HEK293 (cell line): ENCODE measurements around the gene HOXA10.
A peak's percentile ranks its signal among the peaks of the same experiment; 100 is the strongest.

Source experiments
- HOXC10 ChIP-seq: sonication (generic); formaldehyde crosslinking; IDR thresholded peaks from 2 replicates; pipeline ENCODE4 v1.8.1; 2023; ENCODE audit warnings: mild to moderate bottlenecking, missing genetic modification reagents
- HOXD13 ChIP-seq: sonication (generic); formaldehyde crosslinking; IDR thresholded peaks from 2 replicates; pipeline ENCODE4 v1.8.0; 2022; ENCODE audit warnings: missing genetic modification reagents, borderline replicate concordance
- MEIS1 ChIP-seq: sonication (generic); formaldehyde crosslinking; IDR thresholded peaks from 2 replicates; pipeline ENCODE4 v1.8.1; 2022; ENCODE audit warnings: missing genetic modification reagents, mild to moderate bottlenecking, borderline replicate concordance
- SP7 ChIP-seq: fragments of 450-650 bp; formaldehyde crosslinking; IDR thresholded peaks from 2 replicates; pipeline ENCODE4 v1.5.1; 2016; ENCODE audit warnings: missing biosample characterization, missing genetic modification characterization
- WT1 ChIP-seq: fragments of 450-650 bp; formaldehyde crosslinking; IDR thresholded peaks from 2 replicates; pipeline ENCODE4 v1.5.1; 2016; ENCODE audit warnings: missing biosample characterization, missing genetic modification characterization
- YY2 ChIP-seq: fragments of 450-650 bp; formaldehyde crosslinking; IDR thresholded peaks from 2 replicates; pipeline ENCODE4 v1.5.1; 2016; ENCODE audit warnings: missing biosample characterization, missing genetic modification characterization
- ZBTB20 ChIP-seq: fragments of 450-650 bp; formaldehyde crosslinking; IDR thresholded peaks from 2 replicates; pipeline ENCODE4 v1.5.1; 2016; ENCODE audit warnings: missing biosample characterization, missing genetic modification characterization
- ZBTB48 ChIP-seq: fragments of 450-650 bp; formaldehyde crosslinking; IDR thresholded peaks from 2 replicates; pipeline ENCODE4 v1.5.1; 2016; ENCODE audit warnings: missing biosample characterization, missing genetic modification characterization
- ZNF175 ChIP-seq: fragments of 450-650 bp; formaldehyde crosslinking; IDR thresholded peaks from 2 replicates; pipeline ENCODE4 v1.5.1; 2016; ENCODE audit warnings: missing biosample characterization, missing genetic modification characterization
- ZNF239 ChIP-seq: fragments of 450-650 bp; formaldehyde crosslinking; IDR thresholded peaks from 2 replicates; pipeline ENCODE4 v1.5.1; 2016; ENCODE audit warnings: missing biosample characterization, missing genetic modification characterization
- ZNF354C ChIP-seq: fragments of 450-650 bp; formaldehyde crosslinking; IDR thresholded peaks from 2 replicates; pipeline ENCODE4 v1.5.1; 2016; ENCODE audit warnings: missing biosample characterization, missing genetic modification characterization, low read depth, borderline replicate concordance
- ZNF473 ChIP-seq: fragments of 450-650 bp; formaldehyde crosslinking; IDR thresholded peaks from 2 replicates; pipeline ENCODE4 v1.5.1; 2017; ENCODE audit warnings: missing biosample characterization, missing genetic modification characterization
- ZNF624 ChIP-seq: fragments of 450-650 bp; formaldehyde crosslinking; IDR thresholded peaks from 2 replicates; pipeline ENCODE4 v1.5.1; 2017; ENCODE audit warnings: missing biosample characterization, missing genetic modification characterization
- ZNF654 ChIP-seq: fragments of 450-650 bp; formaldehyde crosslinking; IDR thresholded peaks from 2 replicates; pipeline ENCODE4 v1.5.1; 2016; ENCODE audit warnings: low read depth, missing biosample characterization, missing genetic modification characterization
- ZNF785 ChIP-seq: fragments of 450-650 bp; formaldehyde crosslinking; IDR thresholded peaks from 2 replicates; pipeline ENCODE4 v1.5.1; 2016; ENCODE audit warnings: missing biosample characterization, missing genetic modification characterization
- ZXDB ChIP-seq: fragments of 450-650 bp; formaldehyde crosslinking; IDR thresholded peaks from 2 replicates; pipeline ENCODE4 v1.5.1; 2016; ENCODE audit warnings: missing biosample characterization, missing genetic modification characterization
- TF ChIP-seq, protein P1 (sequence below): fragments of 450-650 bp; formaldehyde crosslinking; conservative IDR thresholded peaks from 2 replicates; pipeline ENCODE4 v1.5.1; 2016; ENCODE audit warnings: low read depth, missing biosample characterization, missing genetic modification characterization
- TF ChIP-seq, protein P2 (sequence below): fragments of 450-650 bp; formaldehyde crosslinking; IDR thresholded peaks from 2 replicates; pipeline ENCODE4 v1.5.1; 2016; ENCODE audit warnings: missing biosample characterization, missing genetic modification characterization, low read depth
- TF ChIP-seq, protein P3 (sequence below): fragments of 450-650 bp; formaldehyde crosslinking; IDR thresholded peaks from 2 replicates; pipeline ENCODE4 v1.5.1; 2016; ENCODE audit warnings: missing biosample characterization, missing genetic modification characterization
- TF ChIP-seq, protein P4 (sequence below): fragments of 450-650 bp; formaldehyde crosslinking; IDR thresholded peaks from 2 replicates; pipeline ENCODE4 v1.5.1; 2016; ENCODE audit warnings: missing biosample characterization, missing genetic modification characterization
- TF ChIP-seq, protein P5 (sequence below): fragments of 450-650 bp; formaldehyde crosslinking; IDR thresholded peaks from 2 replicates; pipeline ENCODE4 v1.5.1; 2016; ENCODE audit warnings: missing biosample characterization, missing genetic modification characterization
- TF ChIP-seq, protein P6 (sequence below): fragments of 450-650 bp; formaldehyde crosslinking; IDR thresholded peaks from 2 replicates; pipeline ENCODE4 v1.5.1; 2017; ENCODE audit warnings: missing biosample characterization, missing genetic modification characterization
- TF ChIP-seq, protein P7 (sequence below): fragments of 450-650 bp; formaldehyde crosslinking; IDR thresholded peaks from 2 replicates; pipeline ENCODE4 v1.5.1; 2016; ENCODE audit warnings: missing biosample characterization, missing genetic modification characterization

Gene HOXA10

DNA sequence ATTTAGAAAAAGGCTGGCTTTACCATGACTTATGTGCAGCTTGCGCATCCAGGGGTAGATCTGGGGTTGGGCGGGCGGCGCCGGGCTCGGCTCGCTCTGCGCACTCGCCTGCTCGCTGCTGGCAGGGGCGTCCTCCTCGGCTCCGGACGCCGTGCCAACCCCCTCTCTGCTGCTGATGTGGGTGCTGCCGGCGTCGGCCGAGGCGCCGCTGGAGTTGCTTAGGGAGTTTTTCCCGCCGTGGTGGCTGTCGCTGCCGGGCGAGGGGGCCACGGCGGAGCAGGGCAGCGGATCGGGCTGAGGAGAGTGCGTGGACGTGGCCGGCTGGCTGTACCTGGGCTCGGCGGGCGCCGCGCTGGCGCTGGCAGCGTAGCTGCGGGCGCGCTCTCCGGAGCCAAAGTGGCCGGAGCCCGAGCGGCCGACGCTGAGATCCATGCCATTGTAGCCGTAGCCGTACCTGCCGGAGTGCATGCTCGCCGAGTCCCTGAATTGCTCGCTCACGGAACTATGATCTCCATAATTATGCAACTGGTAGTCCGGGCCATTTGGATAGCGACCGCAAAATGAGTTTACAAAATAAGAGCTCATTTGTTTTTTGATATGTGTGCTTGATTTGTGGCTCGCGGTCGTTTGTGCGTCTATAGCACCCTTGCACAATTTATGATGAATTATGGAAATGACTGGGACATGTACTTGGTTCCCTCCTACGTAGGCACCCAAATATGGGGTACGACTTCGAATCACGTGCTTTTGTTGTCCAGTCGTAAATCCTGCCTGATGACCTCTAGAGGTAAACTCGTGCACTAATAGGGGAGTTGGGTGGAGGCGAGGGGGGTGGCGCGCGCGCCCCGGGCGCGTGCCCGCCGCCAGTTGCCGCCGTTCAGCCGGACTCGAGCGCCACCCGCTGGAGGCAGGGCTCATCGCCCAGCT lies 30.8 kb downstream of the HOXA10 start, which contains the start of gene HOXA5 (continued):
- TF ChIP-seq, protein P1, sequence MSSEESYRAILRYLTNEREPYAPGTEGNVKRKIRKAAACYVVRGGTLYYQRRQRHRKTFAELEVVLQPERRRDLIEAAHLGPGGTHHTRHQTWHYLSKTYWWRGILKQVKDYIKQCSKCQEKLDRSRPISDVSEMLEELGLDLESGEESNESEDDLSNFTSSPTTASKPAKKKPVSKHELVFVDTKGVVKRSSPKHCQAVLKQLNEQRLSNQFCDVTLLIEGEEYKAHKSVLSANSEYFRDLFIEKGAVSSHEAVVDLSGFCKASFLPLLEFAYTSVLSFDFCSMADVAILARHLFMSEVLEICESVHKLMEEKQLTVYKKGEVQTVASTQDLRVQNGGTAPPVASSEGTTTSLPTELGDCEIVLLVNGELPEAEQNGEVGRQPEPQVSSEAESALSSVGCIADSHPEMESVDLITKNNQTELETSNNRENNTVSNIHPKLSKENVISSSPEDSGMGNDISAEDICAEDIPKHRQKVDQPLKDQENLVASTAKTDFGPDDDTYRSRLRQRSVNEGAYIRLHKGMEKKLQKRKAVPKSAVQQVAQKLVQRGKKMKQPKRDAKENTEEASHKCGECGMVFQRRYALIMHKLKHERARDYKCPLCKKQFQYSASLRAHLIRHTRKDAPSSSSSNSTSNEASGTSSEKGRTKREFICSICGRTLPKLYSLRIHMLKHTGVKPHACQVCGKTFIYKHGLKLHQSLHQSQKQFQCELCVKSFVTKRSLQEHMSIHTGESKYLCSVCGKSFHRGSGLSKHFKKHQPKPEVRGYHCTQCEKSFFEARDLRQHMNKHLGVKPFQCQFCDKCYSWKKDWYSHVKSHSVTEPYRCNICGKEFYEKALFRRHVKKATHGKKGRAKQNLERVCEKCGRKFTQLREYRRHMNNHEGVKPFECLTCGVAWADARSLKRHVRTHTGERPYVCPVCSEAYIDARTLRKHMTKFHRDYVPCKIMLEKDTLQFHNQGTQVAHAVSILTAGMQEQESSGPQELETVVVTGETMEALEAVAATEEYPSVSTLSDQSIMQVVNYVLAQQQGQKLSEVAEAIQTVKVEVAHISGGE (tag by site-specific recombination): no peak
- no peak for TF ChIP-seq ZNF624 (tag by site-specific recombination)
- TF ChIP-seq ZNF654 (tag by site-specific recombination): no peak
- no peak for TF ChIP-seq ZBTB20 (tag by site-specific recombination)
- TF ChIP-seq ZNF354C (tag by site-specific recombination): no peak
- TF ChIP-seq, protein P2, sequence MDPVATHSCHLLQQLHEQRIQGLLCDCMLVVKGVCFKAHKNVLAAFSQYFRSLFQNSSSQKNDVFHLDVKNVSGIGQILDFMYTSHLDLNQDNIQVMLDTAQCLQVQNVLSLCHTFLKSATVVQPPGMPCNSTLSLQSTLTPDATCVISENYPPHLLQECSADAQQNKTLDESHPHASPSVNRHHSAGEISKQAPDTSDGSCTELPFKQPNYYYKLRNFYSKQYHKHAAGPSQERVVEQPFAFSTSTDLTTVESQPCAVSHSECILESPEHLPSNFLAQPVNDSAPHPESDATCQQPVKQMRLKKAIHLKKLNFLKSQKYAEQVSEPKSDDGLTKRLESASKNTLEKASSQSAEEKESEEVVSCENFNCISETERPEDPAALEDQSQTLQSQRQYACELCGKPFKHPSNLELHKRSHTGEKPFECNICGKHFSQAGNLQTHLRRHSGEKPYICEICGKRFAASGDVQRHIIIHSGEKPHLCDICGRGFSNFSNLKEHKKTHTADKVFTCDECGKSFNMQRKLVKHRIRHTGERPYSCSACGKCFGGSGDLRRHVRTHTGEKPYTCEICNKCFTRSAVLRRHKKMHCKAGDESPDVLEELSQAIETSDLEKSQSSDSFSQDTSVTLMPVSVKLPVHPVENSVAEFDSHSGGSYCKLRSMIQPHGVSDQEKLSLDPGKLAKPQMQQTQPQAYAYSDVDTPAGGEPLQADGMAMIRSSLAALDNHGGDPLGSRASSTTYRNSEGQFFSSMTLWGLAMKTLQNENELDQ (tag by site-specific recombination): no peak
- no peak for TF ChIP-seq ZNF785 (tag by site-specific recombination)
- TF ChIP-seq HOXC10 (CRISPR knock-in tag): no peak
- TF ChIP-seq, protein P3, sequence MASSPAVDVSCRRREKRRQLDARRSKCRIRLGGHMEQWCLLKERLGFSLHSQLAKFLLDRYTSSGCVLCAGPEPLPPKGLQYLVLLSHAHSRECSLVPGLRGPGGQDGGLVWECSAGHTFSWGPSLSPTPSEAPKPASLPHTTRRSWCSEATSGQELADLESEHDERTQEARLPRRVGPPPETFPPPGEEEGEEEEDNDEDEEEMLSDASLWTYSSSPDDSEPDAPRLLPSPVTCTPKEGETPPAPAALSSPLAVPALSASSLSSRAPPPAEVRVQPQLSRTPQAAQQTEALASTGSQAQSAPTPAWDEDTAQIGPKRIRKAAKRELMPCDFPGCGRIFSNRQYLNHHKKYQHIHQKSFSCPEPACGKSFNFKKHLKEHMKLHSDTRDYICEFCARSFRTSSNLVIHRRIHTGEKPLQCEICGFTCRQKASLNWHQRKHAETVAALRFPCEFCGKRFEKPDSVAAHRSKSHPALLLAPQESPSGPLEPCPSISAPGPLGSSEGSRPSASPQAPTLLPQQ (tag by site-specific recombination): no peak
- TF ChIP-seq, protein P4, sequence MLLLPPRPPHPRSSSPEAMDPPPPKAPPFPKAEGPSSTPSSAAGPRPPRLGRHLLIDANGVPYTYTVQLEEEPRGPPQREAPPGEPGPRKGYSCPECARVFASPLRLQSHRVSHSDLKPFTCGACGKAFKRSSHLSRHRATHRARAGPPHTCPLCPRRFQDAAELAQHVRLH (tag by site-specific recombination): 0 out of 2 replicates have a peak, but pooled peaks have one; percentile 10
- peak; percentile 80 for TF ChIP-seq ZXDB
- TF ChIP-seq ZNF239: no peak
- no peak for TF ChIP-seq ZNF473 (tag by site-specific recombination)
- TF ChIP-seq YY2: no peak
- TF ChIP-seq, protein P5, sequence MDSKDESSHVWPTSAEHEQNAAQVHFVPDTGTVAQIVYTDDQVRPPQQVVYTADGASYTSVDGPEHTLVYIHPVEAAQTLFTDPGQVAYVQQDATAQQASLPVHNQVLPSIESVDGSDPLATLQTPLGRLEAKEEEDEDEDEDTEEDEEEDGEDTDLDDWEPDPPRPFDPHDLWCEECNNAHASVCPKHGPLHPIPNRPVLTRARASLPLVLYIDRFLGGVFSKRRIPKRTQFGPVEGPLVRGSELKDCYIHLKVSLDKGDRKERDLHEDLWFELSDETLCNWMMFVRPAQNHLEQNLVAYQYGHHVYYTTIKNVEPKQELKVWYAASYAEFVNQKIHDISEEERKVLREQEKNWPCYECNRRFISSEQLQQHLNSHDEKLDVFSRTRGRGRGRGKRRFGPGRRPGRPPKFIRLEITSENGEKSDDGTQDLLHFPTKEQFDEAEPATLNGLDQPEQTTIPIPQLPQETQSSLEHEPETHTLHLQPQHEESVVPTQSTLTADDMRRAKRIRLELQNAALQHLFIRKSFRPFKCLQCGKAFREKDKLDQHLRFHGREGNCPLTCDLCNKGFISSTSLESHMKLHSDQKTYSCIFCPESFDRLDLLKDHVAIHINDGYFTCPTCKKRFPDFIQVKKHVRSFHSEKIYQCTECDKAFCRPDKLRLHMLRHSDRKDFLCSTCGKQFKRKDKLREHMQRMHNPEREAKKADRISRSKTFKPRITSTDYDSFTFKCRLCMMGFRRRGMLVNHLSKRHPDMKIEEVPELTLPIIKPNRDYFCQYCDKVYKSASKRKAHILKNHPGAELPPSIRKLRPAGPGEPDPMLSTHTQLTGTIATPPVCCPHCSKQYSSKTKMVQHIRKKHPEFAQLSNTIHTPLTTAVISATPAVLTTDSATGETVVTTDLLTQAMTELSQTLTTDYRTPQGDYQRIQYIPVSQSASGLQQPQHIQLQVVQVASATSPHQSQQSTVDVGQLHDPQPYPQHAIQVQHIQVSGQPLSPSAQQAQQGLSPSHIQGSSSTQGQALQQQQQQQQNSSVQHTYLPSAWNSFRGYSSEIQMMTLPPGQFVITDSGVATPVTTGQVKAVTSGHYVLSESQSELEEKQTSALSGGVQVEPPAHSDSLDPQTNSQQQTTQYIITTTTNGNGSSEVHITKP (tag by site-specific recombination): no peak; the same call in 1 of the 2 replicates
- no peak for TF ChIP-seq ZBTB48 (tag by site-specific recombination)
- TF ChIP-seq, protein P6, sequence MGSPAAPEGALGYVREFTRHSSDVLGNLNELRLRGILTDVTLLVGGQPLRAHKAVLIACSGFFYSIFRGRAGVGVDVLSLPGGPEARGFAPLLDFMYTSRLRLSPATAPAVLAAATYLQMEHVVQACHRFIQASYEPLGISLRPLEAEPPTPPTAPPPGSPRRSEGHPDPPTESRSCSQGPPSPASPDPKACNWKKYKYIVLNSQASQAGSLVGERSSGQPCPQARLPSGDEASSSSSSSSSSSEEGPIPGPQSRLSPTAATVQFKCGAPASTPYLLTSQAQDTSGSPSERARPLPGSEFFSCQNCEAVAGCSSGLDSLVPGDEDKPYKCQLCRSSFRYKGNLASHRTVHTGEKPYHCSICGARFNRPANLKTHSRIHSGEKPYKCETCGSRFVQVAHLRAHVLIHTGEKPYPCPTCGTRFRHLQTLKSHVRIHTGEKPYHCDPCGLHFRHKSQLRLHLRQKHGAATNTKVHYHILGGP (tag by site-specific recombination): no peak
- TF ChIP-seq, protein P7, sequence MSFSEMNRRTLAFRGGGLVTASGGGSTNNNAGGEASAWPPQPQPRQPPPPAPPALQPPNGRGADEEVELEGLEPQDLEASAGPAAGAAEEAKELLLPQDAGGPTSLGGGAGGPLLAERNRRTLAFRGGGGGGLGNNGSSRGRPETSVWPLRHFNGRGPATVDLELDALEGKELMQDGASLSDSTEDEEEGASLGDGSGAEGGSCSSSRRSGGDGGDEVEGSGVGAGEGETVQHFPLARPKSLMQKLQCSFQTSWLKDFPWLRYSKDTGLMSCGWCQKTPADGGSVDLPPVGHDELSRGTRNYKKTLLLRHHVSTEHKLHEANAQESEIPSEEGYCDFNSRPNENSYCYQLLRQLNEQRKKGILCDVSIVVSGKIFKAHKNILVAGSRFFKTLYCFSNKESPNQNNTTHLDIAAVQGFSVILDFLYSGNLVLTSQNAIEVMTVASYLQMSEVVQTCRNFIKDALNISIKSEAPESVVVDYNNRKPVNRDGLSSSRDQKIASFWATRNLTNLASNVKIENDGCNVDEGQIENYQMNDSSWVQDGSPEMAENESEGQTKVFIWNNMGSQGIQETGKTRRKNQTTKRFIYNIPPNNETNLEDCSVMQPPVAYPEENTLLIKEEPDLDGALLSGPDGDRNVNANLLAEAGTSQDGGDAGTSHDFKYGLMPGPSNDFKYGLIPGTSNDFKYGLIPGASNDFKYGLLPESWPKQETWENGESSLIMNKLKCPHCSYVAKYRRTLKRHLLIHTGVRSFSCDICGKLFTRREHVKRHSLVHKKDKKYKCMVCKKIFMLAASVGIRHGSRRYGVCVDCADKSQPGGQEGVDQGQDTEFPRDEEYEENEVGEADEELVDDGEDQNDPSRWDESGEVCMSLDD (tag by site-specific recombination): peak; percentile 79
- TF ChIP-seq HOXD13 (CRISPR knock-in tag): no peak
- TF ChIP-seq WT1: peak; percentile 76
- peak; percentile 63 for TF ChIP-seq SP7 (tag by site-specific recombination)
- peak; percentile 33; the same call in 1 of the 2 replicates for TF ChIP-seq MEIS1 (CRISPR knock-in tag)
- no peak for TF ChIP-seq ZNF175 (tag by site-specific recombination)
